HEK293T (cell line): ENCODE results near the gene NSF.

Experiments
- CTCF ChIA-PET: fragments of 350-600 bp; formaldehyde crosslinking; extraction: SDS; loops from one replicate; lab custom pipeline; 2021; ENCODE audit warnings: antibody characterized with exemption, inconsistent platforms; lab: Yijun Ruan, JAX
- POLR2A ChIA-PET: fragments of 350-600 bp; formaldehyde crosslinking; extraction: SDS; loops from one replicate; lab custom pipeline; 2020; ENCODE audit warnings: antibody characterized with exemption, inconsistent platforms; lab: Yijun Ruan, JAX
- DNase-seq: peaks from one replicate; pipeline ENCODE4 v3.0.0; 2012; ENCODE audit warnings: mixed read lengths; ENCODE audit errors: extremely low spot score
- ARNT ChIP-seq: fragments of 450-650 bp; IDR thresholded peaks from 2 replicates; pipeline ENCODE4 v1.6.1; 2017; ENCODE audit warnings: mild to moderate bottlenecking
- BHLHE40 ChIP-seq: fragments of 450-650 bp; IDR thresholded peaks from 2 replicates; pipeline ENCODE4 v1.6.1; 2016; ENCODE audit warnings: mild to moderate bottlenecking, moderate library complexity, borderline replicate concordance
- CTBP1 ChIP-seq: fragments of 450-650 bp; IDR thresholded peaks from 2 replicates; pipeline ENCODE4 v1.6.1; 2016; ENCODE audit warnings: borderline replicate concordance
- ELF4 ChIP-seq: fragments of 450-650 bp; IDR thresholded peaks from 2 replicates; pipeline ENCODE4 v1.6.1; 2017; ENCODE audit warnings: antibody characterized with exemption
- FOXA1 ChIP-seq: fragments of 450-650 bp; IDR thresholded peaks from 2 replicates; pipeline ENCODE4 v1.6.1; 2016; ENCODE audit warnings: mild to moderate bottlenecking
- FOXK2 ChIP-seq: fragments of 450-650 bp; IDR thresholded peaks from 2 replicates; pipeline ENCODE4 v1.6.1; 2016; ENCODE audit warnings: mild to moderate bottlenecking
- FOXM1 ChIP-seq: fragments of 450-650 bp; IDR thresholded peaks from 2 replicates; pipeline ENCODE4 v1.6.1; 2017; ENCODE audit warnings: mild to moderate bottlenecking, borderline replicate concordance
- HDGF ChIP-seq: fragments of 450-650 bp; IDR thresholded peaks from 2 replicates; pipeline ENCODE4 v1.6.1; 2017; ENCODE audit warnings: antibody characterized with exemption, borderline replicate concordance
- L3MBTL2 ChIP-seq: fragments of 450-650 bp; conservative IDR thresholded peaks from 2 replicates; pipeline ENCODE4 v1.6.1; 2016; ENCODE audit warnings: mild to moderate bottlenecking
- LEF1 ChIP-seq: fragments of 450-650 bp; IDR thresholded peaks from 2 replicates; pipeline ENCODE4 v1.6.1; 2017; ENCODE audit warnings: mild to moderate bottlenecking, borderline replicate concordance
- NFRKB ChIP-seq: fragments of 450-650 bp; IDR thresholded peaks from 2 replicates; pipeline ENCODE4 v1.6.1; 2016; ENCODE audit warnings: mild to moderate bottlenecking, moderate library complexity
- PKNOX1 ChIP-seq: fragments of 450-650 bp; IDR thresholded peaks from 2 replicates; pipeline ENCODE4 v1.6.1; 2016
- SP1 ChIP-seq: fragments of 450-650 bp; IDR thresholded peaks from 2 replicates; pipeline ENCODE4 v1.6.1; 2017
- SUZ12 ChIP-seq: fragments of 450-650 bp; IDR thresholded peaks from 2 replicates; pipeline ENCODE4 v1.6.1; 2016; ENCODE audit warnings: mild to moderate bottlenecking
- TARDBP ChIP-seq: fragments of 450-650 bp; IDR thresholded peaks from 2 replicates; pipeline ENCODE4 v1.6.1; 2016
- ZNF384 ChIP-seq: fragments of 450-650 bp; IDR thresholded peaks from 2 replicates; pipeline ENCODE4 v1.6.1; 2016

Gene NSF

GRCh38 chr17:46732754-46733398 lies 142.4 kb downstream of the NSF start:
- POLR2A ChIA-PET, result no interaction called here
- CTCF ChIA-PET, result interaction anchor here (0.6 kb wide), 1 partner anchor 48 kb away, joined by 3 read pairs; no protein-coding TSS in a partner anchor
- no peak for DNase-seq
- TF ChIP-seq CTBP1 (no peak), ELF4 (no peak), TARDBP (no peak), FOXA1 (no peak), SUZ12 (no peak), PKNOX1 (no peak), FOXK2 (no peak), ZNF384 (no peak), ARNT (no peak), SP1 (no peak), FOXM1 (no peak), BHLHE40 (no peak), NFRKB (no peak), LEF1 (no peak), HDGF (no peak), L3MBTL2 (no peak)

DNA sequence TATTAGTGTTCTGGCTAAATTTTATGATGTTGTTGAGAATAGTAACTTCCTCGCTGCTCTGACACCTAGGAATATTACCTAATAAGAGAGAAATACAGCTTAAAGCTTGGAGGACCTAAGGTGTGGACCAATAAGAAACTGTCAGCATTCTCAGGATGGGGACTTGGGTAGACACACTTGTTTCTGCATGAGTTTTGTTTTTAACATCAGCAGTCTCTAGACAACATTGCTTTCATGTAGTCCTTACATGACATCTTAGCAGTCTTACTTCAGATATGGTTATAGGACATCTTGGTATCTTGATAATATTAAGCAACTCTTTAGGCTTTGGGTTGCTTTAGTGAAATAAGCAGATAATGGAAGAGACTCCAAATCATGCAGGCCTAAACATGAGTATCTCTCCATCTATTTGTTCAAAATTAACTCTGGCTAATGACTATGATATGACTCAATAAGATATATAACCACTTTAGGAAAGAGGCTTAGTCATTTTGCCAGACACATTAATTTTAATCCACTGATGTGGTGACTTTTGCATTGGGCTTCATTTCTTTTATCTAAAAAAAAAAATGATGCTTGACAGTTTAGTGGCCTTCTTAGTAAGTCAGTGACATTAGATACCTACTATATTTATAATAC lies 143.5 kb downstream of the NSF start:
- TF ChIP-seq ELF4 (no peak), HDGF (no peak), FOXA1 (no peak), SP1 (no peak), ARNT (no peak), NFRKB (no peak), BHLHE40 (no peak), PKNOX1 (no peak), ZNF384 (no peak), FOXK2 (no peak), FOXM1 (no peak), LEF1 (no peak), L3MBTL2 (no peak), SUZ12 (no peak)
- POLR2A ChIA-PET, result no interaction called here
- DNase-seq, result no peak
- CTCF ChIA-PET, result no interaction called here

DNA sequence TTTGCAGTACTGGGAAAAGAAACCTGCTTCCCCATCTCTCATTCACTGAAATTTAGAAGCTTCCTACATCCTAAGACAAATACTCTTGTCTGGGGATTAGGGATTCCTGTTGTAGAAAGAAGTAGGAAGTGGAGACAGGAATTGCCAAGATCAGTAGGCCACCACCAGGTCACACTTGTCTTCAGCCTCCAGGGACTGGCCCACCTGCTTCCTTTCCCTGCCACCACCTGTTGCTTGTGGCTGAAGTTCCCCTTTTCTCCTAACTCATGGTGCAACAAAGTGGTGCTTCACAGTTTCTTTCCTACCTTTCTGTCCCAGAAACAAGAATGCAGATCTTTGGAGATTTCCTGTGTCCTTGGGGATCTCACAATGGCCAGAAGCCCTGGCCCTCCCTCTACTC lies 145.6 kb downstream of the NSF start:
- ChIA-PET CTCF (no interaction called here), POLR2A (no interaction called here)
- no peak for DNase-seq
- TF ChIP-seq CTBP1 (no peak), SUZ12 (no peak), ZNF384 (no peak), FOXK2 (no peak), SP1 (no peak), TARDBP (no peak), NFRKB (no peak), HDGF (no peak), BHLHE40 (no peak), FOXM1 (no peak), ELF4 (no peak), L3MBTL2 (no peak), PKNOX1 (no peak), ARNT (no peak)

GRCh38 chr17:46737326-46737725 lies 146.9 kb downstream of the NSF start:
- no peak for DNase-seq
- TF ChIP-seq BHLHE40 (no peak), ZNF384 (no peak), ELF4 (no peak), TARDBP (no peak), FOXA1 (no peak), PKNOX1 (no peak), CTBP1 (no peak), SP1 (no peak), NFRKB (no peak), FOXM1 (no peak), FOXK2 (no peak), LEF1 (no peak), ARNT (no peak)
- ChIA-PET CTCF (no interaction called here), POLR2A (no interaction called here)

DNA sequence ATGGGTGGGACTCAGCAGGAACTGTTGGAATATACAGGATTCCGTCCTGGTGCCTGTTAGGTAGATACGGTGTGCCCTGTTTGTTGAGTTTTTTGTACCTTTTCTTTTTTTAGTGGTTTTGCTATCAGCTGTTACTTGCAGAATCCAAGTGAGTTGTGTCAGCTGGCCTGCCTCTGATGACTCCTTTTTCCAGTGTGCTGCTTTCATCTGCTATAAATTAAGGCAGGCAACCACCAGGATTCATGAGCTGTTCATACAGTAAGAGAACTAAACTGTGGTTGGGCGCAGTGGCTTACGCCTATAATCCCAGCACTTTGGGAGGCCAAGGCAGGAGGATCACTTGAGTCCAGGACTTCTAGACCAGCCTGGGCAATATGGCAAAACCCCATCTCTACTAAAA lies 148.1 kb downstream of the NSF start:
- POLR2A ChIA-PET, result no interaction called here
- CTCF ChIA-PET, result no interaction called here
- no peak for DNase-seq
- no peak for TF ChIP-seq SP1
- no peak for TF ChIP-seq ZNF384
- no peak for TF ChIP-seq PKNOX1
- TF ChIP-seq L3MBTL2, result no peak
- no peak for TF ChIP-seq LEF1
- TF ChIP-seq SUZ12, result no peak
- TF ChIP-seq NFRKB, result no peak
- no peak for TF ChIP-seq TARDBP
- TF ChIP-seq CTBP1, result no peak
- TF ChIP-seq BHLHE40, result no peak
- no peak for TF ChIP-seq FOXK2
- no peak for TF ChIP-seq ARNT
- TF ChIP-seq FOXM1, result no peak
- no peak for TF ChIP-seq HDGF
- TF ChIP-seq FOXA1, result no peak
- no peak for TF ChIP-seq ELF4
